ENCODE data around the gene FYN.
"Not testable (repeated sequence)": the region's sequence is repeated elsewhere in the genome, so short reads cannot be mapped to it uniquely, and the experiment has no call there.

The FYN gene

DNA sequence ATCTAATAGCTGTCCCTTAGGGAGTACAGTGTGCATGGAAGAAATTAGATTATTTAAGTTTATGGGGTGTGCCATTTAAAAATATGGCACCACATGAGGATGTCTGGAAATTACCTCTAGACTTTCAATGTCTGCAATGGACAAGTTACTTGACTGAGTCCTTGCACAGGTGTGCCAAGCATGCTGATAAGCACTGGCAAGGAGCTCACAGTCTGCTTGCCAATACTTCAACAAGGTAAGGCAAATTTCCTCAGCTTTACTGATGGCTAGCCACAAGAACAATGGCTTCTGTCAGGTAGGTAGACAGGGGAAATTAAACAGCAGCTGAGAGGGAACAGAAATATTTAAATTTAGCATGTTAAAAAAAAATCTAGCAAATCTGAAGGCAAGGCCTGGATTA is 176.4 kb downstream of the FYN start:
- DNase-seq: no peak

- no peak for DNase-seq
Observed at GRCh38 chr6:111692327-111693164, 180.7 kb downstream of the FYN start.

DNA sequence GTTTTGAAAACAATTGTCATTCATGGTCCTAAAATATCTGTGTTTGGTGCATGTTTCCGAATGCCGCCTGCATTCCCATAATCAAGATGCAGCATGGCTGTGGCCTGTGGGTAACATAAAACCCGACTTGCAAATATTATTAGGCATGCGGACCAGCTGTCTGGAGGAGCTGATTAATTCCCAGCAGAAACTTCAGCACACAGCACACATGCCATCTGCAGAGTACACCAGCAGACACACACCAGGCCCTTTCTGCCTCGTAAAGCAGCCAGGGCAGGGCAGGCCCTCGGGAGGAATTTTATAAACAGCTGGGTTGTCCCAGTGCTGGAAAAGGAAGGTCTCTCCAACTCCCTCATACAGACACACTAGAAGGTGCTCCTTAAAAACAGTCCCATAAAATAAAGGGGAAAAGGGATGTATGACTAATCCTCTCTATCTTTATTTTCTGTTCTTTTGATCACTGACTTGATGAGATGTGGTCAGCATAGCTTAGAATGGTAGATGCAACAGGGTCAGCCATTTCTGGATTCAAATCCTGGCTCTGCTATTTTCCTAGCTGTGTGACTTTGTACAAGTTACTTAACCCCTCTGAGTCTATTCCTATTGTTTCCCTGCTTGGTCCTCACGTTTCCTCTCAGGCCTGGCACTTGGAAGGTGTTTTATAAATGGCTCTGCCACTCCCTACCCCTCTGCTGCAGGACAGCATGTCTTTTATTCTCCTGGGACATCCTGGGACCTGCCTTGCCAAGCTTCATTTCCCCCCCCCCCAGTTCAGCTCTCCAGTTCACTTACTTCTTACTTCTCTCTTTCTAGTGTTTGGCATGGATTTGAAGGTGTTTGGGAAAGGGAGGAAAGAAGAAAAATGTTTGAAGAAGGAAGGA is 181.7 kb downstream of the FYN start:
- DNase-seq: no peak

DNA sequence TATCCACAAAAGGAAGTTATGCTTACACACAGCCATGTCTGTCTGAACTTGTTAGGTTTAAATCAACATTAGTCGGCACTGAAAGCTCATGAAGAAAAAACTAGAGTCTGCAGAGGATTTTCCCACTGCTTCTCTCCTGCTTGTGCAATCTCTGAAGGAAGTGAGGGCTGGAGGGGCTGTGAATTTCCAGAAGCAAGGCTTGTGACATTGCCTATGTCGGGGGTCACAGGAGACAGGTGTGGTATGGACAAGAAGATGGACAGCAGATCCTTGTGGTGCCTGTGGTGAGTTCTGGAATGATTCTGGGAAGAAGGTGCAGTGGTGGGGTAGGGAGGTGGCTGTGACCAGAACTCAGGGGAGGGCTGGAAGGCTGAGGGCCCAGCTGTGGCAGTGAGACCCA is 183.3 kb downstream of the FYN start:
- no peak for DNase-seq

DNA sequence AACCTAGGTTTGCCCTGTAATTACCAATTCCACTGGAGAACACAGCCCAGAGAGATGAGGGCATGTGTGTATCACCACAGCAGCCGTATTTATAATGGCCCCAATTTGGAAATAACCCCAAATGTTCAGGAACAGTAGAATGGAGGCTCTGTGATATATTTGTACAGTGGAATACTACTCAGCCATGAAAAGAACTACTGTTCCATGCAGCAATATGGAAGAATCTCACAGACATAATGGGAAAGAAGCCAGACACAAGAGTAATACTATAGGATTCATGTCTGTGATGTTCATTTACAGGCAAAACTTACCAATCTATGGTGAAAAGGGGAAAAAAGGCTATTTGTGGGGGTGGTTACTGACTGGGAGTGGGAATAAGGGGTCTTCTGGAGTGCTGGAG is 183.8 kb downstream of the FYN start:
- DNase-seq: no peak

DNA sequence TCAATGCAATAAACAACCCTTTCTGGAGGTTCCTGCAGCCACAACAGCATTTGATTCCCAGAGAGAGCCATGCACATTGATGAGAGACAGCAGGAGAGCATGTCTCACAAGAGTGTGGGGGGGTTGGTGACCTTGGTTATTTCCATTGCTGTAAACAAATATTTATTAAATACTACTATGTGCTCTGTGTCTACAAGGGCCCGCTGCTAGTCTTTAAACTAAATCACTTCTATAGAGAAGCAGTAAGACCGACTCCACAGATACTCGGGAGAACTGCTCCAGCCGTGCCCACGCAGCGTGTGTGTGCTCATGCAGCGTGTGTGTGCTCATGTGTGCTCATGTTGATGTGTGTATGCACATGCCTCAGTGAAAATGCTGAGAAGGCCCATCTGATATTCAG is 184.9 kb downstream of the FYN start:
- no peak for DNase-seq

GRCh38 chr6:111687652-111688051 is 185.6 kb downstream of the FYN start:
- DNase-seq: no peak

GRCh38 chr6:111686932-111687266 is 186.4 kb downstream of the FYN start:
- no peak for DNase-seq

DNA sequence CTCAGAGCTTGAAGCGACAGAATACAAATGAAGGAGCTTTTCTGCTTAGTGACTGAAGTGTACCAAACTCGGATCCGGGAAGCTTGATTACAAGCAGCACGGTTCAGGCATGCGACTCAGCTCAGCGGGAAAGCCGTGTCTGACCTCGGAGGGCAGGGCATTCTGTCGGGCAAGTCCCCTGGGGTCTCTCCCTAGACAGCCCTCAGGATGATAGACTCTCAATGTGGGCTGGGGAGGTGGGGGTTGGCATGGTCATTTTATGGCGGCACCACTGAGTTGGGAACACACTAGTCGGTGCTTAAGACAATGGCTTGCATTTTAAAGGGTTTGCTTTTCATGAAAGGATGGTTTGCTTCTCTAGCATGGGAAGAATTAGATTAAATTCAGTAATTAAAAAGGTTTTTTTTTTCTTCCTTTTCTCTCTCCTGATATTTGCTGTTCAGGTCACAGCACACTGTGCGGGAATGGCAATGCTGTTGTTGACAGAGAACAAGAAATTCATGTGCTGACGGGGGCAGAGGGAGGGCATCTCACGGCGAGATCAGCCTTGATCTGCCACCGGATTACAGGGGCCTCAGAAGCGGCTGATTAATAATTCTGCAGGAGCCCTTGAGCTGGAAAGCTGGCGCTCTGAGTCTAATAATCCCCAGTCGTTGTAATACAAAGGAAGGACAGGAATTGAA is 186.9 kb downstream of the FYN start:
- no peak for DNase-seq

DNA sequence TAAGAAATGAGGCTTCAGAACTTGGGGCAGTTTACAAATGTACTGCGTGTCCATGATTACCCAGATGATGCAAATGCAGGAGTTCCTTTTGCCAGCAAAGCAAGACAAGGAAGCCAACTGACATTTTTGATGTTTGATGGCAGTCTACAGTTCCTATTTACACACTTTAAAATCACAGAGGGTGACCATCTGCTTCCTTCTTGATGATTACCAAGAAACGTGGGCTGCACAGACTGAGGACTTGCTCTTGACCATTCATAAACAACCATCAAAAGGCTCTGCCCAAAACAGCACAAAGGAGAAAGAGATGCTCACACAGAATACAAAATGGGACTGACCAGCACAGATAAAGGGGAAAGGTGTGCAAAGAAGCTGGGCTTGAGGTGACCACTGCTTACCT is 187.7 kb downstream of the FYN start:
- DNase-seq: no peak

DNA sequence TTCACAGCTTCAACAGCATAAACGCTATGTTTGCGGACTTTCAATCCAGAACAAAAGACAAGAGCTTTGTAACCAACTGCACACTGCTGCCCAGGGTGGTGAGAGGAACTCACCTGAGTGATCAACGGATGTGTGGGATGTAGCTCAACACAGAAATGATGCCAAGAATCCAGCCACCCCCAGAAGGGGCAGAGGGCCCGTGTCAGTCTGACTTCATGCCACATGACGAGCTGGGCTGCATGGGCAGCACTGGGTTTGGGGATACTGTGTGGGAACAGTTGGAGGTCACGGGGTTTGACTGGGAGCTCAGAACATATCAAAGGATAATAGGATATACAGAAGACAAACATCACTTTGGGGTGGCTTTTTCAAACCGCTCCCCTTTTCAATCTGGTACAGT is 188.2 kb downstream of the FYN start:
- DNase-seq: no peak

GRCh38 chr6:111683749-111684267 is 189.4 kb downstream of the FYN start:
- DNase-seq: no peak

GRCh38 chr6:111683157-111683556 is 190.1 kb downstream of the FYN start:
- no peak for DNase-seq

- DNase-seq: no peak
Observed at GRCh38 chr6:111681860-111682259, 191.4 kb downstream of the FYN start.

DNA sequence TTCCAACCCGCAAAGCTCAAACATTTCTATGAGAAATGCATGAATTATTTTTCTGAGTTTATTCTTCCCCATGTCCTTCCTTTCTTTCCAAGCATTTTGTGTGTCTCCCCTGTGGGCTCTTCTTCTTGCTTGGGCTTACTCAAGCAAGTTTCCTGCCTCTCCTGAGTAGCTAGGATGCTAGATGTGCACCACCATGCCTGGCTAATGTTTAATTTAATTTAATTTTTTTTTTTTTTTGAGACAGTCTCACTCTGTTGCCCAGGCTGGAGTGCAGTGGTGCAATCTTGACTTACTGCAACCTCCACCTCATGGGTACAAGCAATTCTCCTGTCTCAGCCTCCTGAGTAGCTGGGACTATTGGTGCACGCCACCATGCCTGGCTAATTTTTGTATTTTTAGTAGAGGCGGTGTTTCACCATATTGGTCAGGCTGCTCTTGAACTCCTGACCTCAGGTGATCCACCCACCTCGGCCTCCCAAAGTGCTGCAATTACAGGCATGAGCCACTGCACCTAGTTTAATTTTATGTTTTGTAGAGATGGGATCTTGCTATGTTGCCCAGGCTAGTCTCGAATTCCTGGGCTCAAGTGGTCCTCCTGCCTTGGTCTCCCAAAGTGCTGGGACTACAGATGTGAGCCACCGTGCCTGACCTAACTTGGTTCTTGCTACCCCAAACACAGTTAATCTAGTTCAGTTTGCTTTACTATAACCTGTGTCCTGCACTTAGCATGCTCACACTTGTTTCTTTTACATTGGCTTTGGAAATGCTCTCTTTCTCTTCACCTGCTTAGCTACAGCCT is 192.2 kb downstream of the FYN start:
- not testable (repeated sequence) for DNase-seq

- DNase-seq: no peak
Observed at GRCh38 chr6:111680015-111680712, 193.1 kb downstream of the FYN start.

DNA sequence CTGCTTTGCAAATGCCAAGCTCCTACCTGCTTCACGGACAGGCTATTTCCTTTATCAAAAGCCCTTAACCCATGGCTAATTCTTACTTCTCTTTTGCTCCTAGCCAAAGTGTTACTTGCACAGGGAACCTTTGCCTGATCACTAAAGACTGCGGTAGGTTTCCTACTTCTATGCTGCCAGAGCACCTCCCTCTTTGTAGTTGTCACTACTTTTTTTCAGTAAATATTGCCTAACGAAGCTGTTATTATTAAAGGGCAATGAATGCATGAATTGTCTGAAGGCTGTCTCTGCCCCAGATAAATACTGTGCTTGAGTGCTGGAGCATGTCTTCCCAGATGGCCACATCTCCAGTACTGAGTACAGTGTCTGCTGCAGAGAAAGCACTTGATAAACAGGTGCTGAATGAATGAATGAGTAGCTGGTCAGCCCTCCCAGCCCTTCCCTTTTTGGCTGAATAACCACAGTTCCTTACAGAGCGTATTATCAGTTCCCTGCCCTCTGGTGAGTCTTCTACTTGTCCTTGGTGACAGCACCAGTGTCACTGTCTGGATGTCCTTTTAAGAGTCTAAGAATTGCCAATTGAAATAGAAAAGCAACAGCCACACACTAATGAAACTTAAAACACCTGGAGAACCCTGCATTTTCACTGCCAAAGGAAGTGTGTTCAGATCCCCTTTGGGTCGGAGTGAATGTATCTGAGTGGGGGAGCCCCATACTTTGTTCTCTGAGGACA is 194.0 kb downstream of the FYN start:
- DNase-seq: no peak

- DNase-seq: no peak
Observed at GRCh38 chr6:111677249-111677990, 195.8 kb downstream of the FYN start.

DNA sequence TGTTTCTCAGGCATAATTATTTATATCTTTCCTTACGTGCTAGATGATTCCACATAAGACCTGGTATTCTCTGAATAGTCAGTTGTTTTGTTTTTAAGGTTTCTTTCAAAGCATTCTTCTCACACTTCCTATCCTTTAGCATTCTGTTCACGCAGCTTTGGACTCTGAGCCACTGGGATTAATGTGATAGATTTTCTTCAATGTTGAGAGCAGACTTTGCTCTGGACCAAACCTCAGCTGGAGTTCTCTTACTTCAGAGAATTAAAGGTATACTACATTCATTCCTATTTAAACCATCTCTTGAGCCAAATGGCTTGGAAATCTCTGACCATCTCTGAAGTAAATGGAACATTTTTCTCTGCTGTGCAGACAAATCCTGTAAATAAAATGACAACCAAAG is 196.9 kb downstream of the FYN start:
- DNase-seq: no peak

- no peak for DNase-seq
Observed at GRCh38 chr6:111674883-111675282, 198.4 kb downstream of the FYN start.

All from inflammatory macrophage treated with lipopolysaccharide for 4 hours (primary cell).